Mammary epithelial cell (primary cell): ENCODE data around the gene SNX9.

Experiments used
- EZH2 ChIP-seq: IDR thresholded peaks from 2 replicates; pipeline ENCODE4 v1.6.1; 2012; ENCODE audit warnings: low read length, inconsistent platforms, borderline replicate concordance
- TF ChIP-seq, protein P1 (sequence below), 2 donors: IDR thresholded peaks in 1 of 2; conservative IDR thresholded peaks in 1 of 2; 2 replicates each; pipeline ENCODE4 v1.5.1; 2011 to 2012; ENCODE audit warnings: inconsistent platforms in 2 of 2, low read length in 2 of 2, mild to moderate bottlenecking in 2 of 2, control low read depth in 1 of 2, low read depth in 1 of 2; ENCODE audit not compliant: insufficient read depth in 1 of 2; ENCODE audit errors: extremely low read depth in 1 of 2

DNA sequence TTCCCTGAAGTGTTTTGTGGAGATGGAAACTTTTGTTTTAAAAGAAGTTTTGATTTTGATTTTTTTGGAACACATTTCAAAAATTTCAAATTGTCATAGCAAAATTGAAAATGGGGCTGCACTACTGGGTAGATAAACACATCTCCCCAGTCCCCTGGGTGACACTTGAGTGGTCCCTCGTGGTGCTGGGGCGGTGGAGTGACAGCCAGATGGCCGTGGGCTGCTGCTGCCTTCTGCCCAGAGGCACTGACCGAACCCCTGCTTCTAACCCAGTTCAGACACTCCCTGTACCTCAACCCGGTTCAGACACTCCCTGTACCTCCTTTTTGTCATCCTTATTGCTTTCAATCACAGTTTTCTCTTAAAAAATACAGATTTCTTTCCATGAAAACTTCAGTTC lies 88.7 kb downstream of the SNX9 start:
- TF ChIP-seq, protein P1, sequence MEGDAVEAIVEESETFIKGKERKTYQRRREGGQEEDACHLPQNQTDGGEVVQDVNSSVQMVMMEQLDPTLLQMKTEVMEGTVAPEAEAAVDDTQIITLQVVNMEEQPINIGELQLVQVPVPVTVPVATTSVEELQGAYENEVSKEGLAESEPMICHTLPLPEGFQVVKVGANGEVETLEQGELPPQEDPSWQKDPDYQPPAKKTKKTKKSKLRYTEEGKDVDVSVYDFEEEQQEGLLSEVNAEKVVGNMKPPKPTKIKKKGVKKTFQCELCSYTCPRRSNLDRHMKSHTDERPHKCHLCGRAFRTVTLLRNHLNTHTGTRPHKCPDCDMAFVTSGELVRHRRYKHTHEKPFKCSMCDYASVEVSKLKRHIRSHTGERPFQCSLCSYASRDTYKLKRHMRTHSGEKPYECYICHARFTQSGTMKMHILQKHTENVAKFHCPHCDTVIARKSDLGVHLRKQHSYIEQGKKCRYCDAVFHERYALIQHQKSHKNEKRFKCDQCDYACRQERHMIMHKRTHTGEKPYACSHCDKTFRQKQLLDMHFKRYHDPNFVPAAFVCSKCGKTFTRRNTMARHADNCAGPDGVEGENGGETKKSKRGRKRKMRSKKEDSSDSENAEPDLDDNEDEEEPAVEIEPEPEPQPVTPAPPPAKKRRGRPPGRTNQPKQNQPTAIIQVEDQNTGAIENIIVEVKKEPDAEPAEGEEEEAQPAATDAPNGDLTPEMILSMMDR (conservative IDR thresholded peaks at IDR 0.05 in 1 of 2, IDR thresholded peaks at IDR 0.05 in 1 of 2; ENCODE audit: extremely low read depth in 1 of 2, insufficient read depth in 1 of 2, low read depth in 1 of 2, low read length in 2 of 2), result no peak
- TF ChIP-seq EZH2, result no peak
